Nephron (organoid): Measurements from ENCODE around the gene ATP2A1.

Source experiments
- H3K27ac Mint-ChIP-seq, 3 experiments: 2 replicates each; pipeline ENCODE4 v1.8.0; 2020; ENCODE audit warnings: mixed read lengths in 3 of 3, mild to moderate bottlenecking in 2 of 3, moderate library complexity in 1 of 3
- H3K27me3 Mint-ChIP-seq: 2 replicates; pipeline ENCODE4 v1.8.0; 2021; ENCODE audit warnings: low read depth, mild to moderate bottlenecking, moderate library complexity, mixed read lengths
- H3K36me3 Mint-ChIP-seq: 2 replicates; pipeline ENCODE4 v1.8.0; 2020; ENCODE audit warnings: low read depth, mixed read lengths
- H3K4me1 Mint-ChIP-seq: 2 replicates; pipeline ENCODE4 v1.8.0; 2020; ENCODE audit warnings: mixed read lengths
- H3K4me3 Mint-ChIP-seq, 3 experiments: 2 replicates each; pipeline ENCODE4 v1.8.0; 2020; ENCODE audit warnings: mild to moderate bottlenecking in 3 of 3, mixed read lengths in 3 of 3, moderate library complexity in 2 of 3
- H3K9me3 Mint-ChIP-seq: 2 replicates; pipeline ENCODE4 v1.8.0; 2020; ENCODE audit warnings: mixed read lengths
- TF ChIP-seq, protein P1 (sequence below), 3 experiments: fragments of 200-600 bp; sonication (generic); IDR thresholded peaks; one replicate each; pipeline ENCODE4 v1.5.0; 2021; ENCODE audit warnings: antibody characterized with exemption in 3 of 3; ENCODE audit not compliant: unreplicated experiment in 3 of 3

ATP2A1 gene

DNA sequence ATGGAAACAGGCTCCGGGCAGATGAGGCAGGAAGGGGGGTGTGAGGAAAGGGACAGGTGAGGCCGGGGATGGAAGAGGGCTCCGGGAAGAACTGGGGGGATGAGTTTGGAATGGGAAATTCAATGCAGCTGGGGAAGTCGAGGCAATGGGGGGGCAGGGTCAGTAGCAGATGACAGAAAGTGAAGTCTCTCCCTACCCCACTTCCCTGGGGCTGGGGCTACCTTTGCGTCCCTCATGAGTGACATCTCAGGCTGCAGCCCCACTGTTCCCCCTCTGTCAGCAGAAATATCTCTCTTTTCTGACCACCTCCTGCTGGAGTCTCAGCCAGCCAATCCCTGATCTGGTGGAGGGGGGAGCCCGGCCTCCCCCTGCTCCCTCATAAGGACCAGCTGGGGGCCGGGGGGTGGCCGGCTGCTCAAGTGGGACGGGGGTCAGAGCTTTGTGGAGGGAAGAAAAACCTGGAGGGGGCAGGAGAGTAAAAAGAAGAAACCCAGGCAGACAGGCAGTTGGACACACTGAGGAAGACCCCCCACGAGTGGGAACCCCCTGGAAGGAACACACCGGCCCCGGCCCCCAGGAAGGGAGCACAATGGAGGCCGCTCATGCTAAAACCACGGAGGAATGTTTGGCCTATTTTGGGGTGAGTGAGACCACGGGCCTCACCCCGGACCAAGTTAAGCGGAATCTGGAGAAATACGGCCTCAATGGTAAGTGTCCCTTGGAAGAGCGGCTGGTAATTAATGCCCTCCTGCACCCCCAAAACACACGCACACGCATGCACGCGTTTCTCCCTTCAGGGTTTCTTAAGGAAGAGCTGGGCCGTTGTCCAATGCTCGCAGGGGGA is at the start of gene ATP2A1:
ATP2A1 (plus strand) TSS at position 406 of the 844 bp plus-strand sequence; CDS start at position 590, 184 bp downstream.
- H3K9me3 Mint-ChIP-seq = no peaks in the 10 kb centered on the region
- TF ChIP-seq, protein P1, sequence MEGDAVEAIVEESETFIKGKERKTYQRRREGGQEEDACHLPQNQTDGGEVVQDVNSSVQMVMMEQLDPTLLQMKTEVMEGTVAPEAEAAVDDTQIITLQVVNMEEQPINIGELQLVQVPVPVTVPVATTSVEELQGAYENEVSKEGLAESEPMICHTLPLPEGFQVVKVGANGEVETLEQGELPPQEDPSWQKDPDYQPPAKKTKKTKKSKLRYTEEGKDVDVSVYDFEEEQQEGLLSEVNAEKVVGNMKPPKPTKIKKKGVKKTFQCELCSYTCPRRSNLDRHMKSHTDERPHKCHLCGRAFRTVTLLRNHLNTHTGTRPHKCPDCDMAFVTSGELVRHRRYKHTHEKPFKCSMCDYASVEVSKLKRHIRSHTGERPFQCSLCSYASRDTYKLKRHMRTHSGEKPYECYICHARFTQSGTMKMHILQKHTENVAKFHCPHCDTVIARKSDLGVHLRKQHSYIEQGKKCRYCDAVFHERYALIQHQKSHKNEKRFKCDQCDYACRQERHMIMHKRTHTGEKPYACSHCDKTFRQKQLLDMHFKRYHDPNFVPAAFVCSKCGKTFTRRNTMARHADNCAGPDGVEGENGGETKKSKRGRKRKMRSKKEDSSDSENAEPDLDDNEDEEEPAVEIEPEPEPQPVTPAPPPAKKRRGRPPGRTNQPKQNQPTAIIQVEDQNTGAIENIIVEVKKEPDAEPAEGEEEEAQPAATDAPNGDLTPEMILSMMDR (IDR thresholded peaks at IDR 0.05; ENCODE audit: unreplicated experiment in 3 of 3) = no peak
- H3K36me3 Mint-ChIP-seq = peaks cover 9% of the 10 kb centered on the region
- H3K27ac Mint-ChIP-seq = peak within 1 kb of the TSS; percentile 78 to 83 (median 80)
- peak within 1 kb of the TSS; percentile 89 to 91 (median 89) for H3K4me3 Mint-ChIP-seq
- peaks cover 60% of the 10 kb centered on the region for H3K4me1 Mint-ChIP-seq
- no peaks in the 10 kb centered on the region for H3K27me3 Mint-ChIP-seq

DNA sequence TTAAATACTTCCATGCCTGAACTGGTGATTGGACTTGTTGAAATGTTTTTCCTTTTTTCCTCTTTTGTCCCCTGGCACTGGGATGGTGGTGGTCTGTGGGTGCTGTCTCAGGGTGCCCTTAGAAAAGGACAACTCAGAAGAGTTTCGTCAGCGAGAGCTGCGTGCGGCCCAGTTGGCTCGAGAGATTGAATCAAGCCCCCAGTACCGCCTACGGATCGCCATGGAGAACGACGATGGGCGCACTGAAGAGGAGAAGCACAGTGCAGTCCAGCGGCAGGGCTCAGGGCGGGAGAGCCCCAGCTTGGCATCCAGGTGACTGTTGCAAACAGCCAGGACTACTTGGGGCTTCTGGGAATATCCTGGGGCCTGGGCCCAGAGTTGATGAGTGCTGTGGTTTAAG is 48.5 kb upstream of the ATP2A1 start:
- no peaks in the 10 kb centered on the region for H3K9me3 Mint-ChIP-seq
- peaks cover 20% of the 10 kb centered on the region for H3K4me1 Mint-ChIP-seq
- TF ChIP-seq, protein P1 (IDR thresholded peaks at IDR 0.05; ENCODE audit: unreplicated experiment in 3 of 3) = no peak
- no peaks in the 10 kb centered on the region for H3K27me3 Mint-ChIP-seq
- no peak overlapping the region for H3K27ac Mint-ChIP-seq
- peaks cover 85% of the 10 kb centered on the region for H3K36me3 Mint-ChIP-seq
- no peak overlapping the region for H3K4me3 Mint-ChIP-seq

DNA sequence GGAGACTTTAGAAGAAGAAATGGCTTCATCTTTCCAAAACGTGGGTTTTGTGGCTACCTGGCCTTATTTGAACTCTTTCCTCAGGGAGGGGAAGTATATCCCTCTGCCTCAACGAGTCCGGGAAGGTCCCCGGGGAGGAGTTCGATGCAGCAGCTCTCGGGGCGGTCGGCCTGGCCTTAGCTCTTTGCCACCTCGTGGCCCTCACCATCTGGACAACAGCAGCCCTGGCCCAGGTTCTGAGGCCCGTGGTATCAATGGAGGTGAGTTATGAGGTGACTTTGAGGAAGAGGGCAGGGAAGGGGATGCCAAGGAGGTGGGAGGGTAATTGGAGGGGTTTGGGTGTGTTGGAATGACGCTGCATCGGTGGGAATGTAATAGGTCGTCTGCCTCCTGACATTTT is 47.8 kb upstream of the ATP2A1 start:
- TF ChIP-seq, protein P1 (IDR thresholded peaks at IDR 0.05; ENCODE audit: unreplicated experiment in 3 of 3) = no peak
- H3K27ac Mint-ChIP-seq = no peak overlapping the region
- H3K4me3 Mint-ChIP-seq = no peak overlapping the region
- no peaks in the 10 kb centered on the region for H3K27me3 Mint-ChIP-seq
- peaks cover 85% of the 10 kb centered on the region for H3K36me3 Mint-ChIP-seq
- peaks cover 13% of the 10 kb centered on the region for H3K4me1 Mint-ChIP-seq
- no peaks in the 10 kb centered on the region for H3K9me3 Mint-ChIP-seq

DNA sequence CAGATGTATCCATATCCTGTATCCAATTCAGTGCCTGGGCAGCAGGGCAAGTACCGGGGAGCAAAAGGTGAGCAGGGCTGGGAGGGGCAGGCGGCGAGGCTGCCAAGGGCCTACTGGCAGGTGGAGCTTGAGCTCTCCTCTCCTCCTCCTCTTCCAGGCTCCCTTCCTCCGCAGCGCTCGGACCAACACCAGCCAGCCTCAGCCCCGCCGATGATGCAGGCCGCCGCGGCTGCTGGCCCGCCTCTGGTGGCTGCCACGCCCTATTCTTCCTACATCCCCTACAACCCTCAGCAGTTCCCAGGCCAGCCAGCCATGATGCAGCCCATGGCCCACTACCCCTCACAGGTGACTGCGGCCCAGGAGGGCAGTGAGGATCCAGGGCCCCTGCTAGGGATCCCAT is 43.9 kb upstream of the ATP2A1 start:
- TF ChIP-seq, protein P1 (IDR thresholded peaks at IDR 0.05; ENCODE audit: unreplicated experiment in 3 of 3) = no peak
- Mint-ChIP-seq H3K36me3 (peaks cover 77% of the 10 kb centered on the region), H3K4me3 (no peak overlapping the region), H3K4me1 (no peaks in the 10 kb centered on the region), H3K27ac (no peak overlapping the region), H3K9me3 (no peaks in the 10 kb centered on the region), H3K27me3 (no peaks in the 10 kb centered on the region)

DNA sequence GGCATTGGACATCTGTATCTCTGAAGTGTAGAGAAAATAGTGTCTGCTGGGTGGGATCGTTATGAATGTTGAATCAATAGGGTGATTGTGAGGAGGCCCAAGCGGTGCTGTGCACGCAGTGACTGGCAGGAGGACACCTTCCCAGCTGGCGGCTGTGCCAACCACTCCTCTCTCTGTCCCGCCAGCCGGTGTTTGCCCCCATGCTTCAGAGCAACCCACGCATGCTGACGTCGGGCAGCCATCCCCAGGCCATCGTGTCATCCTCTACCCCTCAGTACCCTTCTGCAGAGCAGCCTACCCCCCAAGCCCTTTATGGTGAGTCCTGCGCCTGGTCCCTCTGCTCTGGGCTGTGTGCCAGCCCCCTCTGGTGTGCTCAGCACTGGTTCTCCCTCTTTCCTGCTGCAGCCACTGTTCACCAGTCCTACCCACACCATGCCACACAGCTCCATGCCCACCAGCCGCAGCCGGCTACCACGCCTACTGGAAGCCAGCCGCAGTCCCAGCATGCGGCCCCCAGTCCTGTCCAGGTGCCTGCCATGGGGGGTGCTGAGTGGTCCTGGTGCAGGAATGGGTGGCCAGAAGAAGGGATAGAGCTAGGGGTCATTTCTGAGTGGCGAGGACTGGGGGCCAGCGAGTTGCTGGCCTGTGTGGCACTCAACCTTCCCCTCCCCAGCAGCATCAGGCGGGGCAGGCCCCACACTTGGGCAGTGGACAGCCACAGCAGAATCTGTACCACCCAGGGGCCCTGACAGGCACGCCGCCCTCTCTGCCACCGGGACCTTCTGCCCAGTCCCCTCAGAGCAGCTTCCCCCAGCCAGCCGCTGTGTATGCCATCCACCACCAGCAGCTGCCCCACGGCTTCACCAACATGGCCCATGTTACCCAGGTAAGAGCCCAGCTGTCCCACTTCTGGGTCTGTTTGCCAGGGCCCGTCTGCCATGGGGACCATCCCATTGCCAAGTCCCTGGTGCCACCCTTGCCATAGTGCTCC is 43.1 kb upstream of the ATP2A1 start:
- H3K27ac Mint-ChIP-seq = no peak overlapping the region
- H3K36me3 Mint-ChIP-seq = peaks cover 72% of the 10 kb centered on the region
- no peaks in the 10 kb centered on the region for H3K4me1 Mint-ChIP-seq
- no peaks in the 10 kb centered on the region for H3K9me3 Mint-ChIP-seq
- no peaks in the 10 kb centered on the region for H3K27me3 Mint-ChIP-seq
- H3K4me3 Mint-ChIP-seq = no peak overlapping the region
- TF ChIP-seq, protein P1 (IDR thresholded peaks at IDR 0.05; ENCODE audit: unreplicated experiment in 3 of 3) = no peak
